Vagina (tissue), 2 donors: ENCODE results near the gene RHNO1. TPM values are rescaled to one million over a fixed set of nuclear protein-coding genes. Genes with fewer than 3 reads are reported as not detected.

Experiments
- DNase-seq, 2 donors: peaks; one replicate each; pipeline ENCODE4 v3.0.0-alpha.2; 2017; ENCODE audit errors: extremely low spot score in 2 of 2
- H3K27ac ChIP-seq: fragments of 200-600 bp; sonication (generic); one replicate; pipeline ENCODE4 v1.5.1; 2019
- H3K27me3 ChIP-seq: fragments of 200-600 bp; sonication (generic); one replicate; pipeline ENCODE4 v1.5.1; 2019
- H3K36me3 ChIP-seq, 2 donors: fragments of 200-600 bp; sonication (generic); one replicate each; pipeline ENCODE4 v1.5.1; 2017 to 2019
- H3K4me1 ChIP-seq: fragments of 200-600 bp; sonication (generic); one replicate; pipeline ENCODE4 v1.5.1; 2019
- H3K4me3 ChIP-seq, 2 donors: fragments of 200-600 bp; sonication (generic); 1 replicate in 1 of 2; 2 replicates in 1 of 2; pipeline ENCODE4 v1.5.1; 2016 to 2019
- H3K9me3 ChIP-seq: fragments of 200-600 bp; sonication (generic); one replicate; pipeline ENCODE4 v1.5.1; 2019
- POLR2A ChIP-seq, 2 donors: fragments of 450-650 bp; IDR thresholded peaks; one replicate each; pipeline ENCODE4 v1.6.1; 2017; ENCODE audit warnings: antibody characterized with exemption in 2 of 2, mild to moderate bottlenecking in 2 of 2, moderate library complexity in 2 of 2
- POLR2AphosphoS5 ChIP-seq, 2 donors: sonication (generic); formaldehyde crosslinking; IDR thresholded peaks; one replicate each; pipeline ENCODE4 v1.9.0; 2017; ENCODE audit warnings: antibody characterized with exemption in 2 of 2, mild to moderate bottlenecking in 2 of 2, low read depth in 1 of 2; ENCODE audit not compliant: insufficient read depth in 1 of 2
- intact Hi-C: fragments of 100-400 bp; cut with DNase I; formaldehyde crosslinking; loops from one replicate; pipeline ENCODE4 v1.15.1; 2023
- total RNA-seq: library from RNA; depleted of rRNA; stranded (reverse); fragments of >200 nt; gene quantifications from one replicate; pipeline ENCODE4 v1.2.3, GENCODE V29; 2016
- TF ChIP-seq, protein P1 (sequence below), 3 experiments: fragments of 450-650 bp in 2 of 3; fragments of 200-600 bp in 1 of 3; sonication (generic) in 1 of 3; IDR thresholded peaks; one replicate each; pipeline ENCODE4 v1.5.1; 2017 to 2019; ENCODE audit warnings: antibody characterized with exemption in 3 of 3, mild to moderate bottlenecking in 2 of 3, moderate library complexity in 2 of 3

RHNO1 gene
- total RNA-seq, 1 donor from 2014 or later: 13.8 TPM

DNA sequence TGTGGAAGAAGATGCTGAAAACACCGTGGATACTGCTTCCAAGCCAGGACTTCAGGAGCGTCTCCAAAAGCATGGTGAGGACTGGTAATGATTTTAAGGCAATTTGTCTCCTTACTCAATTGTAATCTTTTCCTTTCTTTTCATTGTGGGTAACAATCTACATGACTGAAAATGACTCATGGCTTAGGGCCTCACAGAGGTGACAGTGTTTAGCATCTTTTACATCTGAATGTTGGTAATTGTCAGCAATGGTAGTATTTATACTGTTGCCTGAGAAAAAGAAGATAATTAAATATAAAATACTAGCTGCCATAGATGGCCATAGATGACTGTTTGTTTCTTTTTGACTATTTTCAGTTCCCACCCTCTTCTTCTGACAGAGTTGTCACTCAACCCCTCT lies 45.3 kb downstream of the RHNO1 start:
- Histone ChIP-seq H3K27me3 (no peaks in the 10 kb centered on the region), H3K4me1 (no peaks in the 10 kb centered on the region), H3K36me3 (peaks cover 0 to 39% of the 10 kb centered on the region in 2 donors), H3K9me3 (no peaks in the 10 kb centered on the region), H3K4me3 (no peak overlapping the region), H3K27ac (no peak overlapping the region)
- TF ChIP-seq POLR2AphosphoS5 (IDR thresholded peaks at IDR 0.05; ENCODE audit: insufficient read depth in 1 of 2, low read depth in 1 of 2) (no peak), POLR2A (IDR thresholded peaks at IDR 0.05) (no peak)
- TF ChIP-seq, protein P1, sequence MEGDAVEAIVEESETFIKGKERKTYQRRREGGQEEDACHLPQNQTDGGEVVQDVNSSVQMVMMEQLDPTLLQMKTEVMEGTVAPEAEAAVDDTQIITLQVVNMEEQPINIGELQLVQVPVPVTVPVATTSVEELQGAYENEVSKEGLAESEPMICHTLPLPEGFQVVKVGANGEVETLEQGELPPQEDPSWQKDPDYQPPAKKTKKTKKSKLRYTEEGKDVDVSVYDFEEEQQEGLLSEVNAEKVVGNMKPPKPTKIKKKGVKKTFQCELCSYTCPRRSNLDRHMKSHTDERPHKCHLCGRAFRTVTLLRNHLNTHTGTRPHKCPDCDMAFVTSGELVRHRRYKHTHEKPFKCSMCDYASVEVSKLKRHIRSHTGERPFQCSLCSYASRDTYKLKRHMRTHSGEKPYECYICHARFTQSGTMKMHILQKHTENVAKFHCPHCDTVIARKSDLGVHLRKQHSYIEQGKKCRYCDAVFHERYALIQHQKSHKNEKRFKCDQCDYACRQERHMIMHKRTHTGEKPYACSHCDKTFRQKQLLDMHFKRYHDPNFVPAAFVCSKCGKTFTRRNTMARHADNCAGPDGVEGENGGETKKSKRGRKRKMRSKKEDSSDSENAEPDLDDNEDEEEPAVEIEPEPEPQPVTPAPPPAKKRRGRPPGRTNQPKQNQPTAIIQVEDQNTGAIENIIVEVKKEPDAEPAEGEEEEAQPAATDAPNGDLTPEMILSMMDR (IDR thresholded peaks at IDR 0.05): no peak
- no peak for DNase-seq
- intact Hi-C loops: loop anchor here (10.0 kb wide), 1 partner anchor 1298 kb away; the partner anchor contains the start of gene WNT5B

DNA sequence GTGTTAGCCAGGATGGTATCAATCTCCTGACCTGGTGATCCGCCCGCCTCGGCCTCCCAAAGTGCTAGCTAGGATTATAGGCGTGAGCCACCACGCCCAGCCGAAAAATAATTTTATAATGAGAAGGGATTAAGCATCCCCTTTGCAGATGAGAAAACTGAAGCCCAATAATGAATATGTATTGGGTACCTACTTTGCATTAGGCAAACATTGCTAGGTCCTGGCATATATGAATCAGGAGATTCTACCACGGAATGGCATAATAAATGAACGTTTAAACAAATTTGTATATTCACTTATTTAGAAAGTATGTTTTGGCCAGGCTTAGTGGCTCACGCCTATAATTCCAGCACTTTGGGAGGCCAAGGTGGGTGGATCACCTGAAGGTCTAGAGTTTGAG lies 46.0 kb downstream of the RHNO1 start:
- H3K9me3 ChIP-seq: no peaks in the 10 kb centered on the region
- intact Hi-C loops: loop anchor here (10.0 kb wide), 1 partner anchor 1298 kb away; the partner anchor contains the start of gene WNT5B
- no peaks in the 10 kb centered on the region for H3K27me3 ChIP-seq
- no peak overlapping the region for H3K4me3 ChIP-seq
- peaks cover 0 to 45% of the 10 kb centered on the region in 2 donors for H3K36me3 ChIP-seq
- TF ChIP-seq, protein P1 (IDR thresholded peaks at IDR 0.05): no peak
- TF ChIP-seq POLR2AphosphoS5 (IDR thresholded peaks at IDR 0.05; ENCODE audit: insufficient read depth in 1 of 2, low read depth in 1 of 2) (no peak), POLR2A (IDR thresholded peaks at IDR 0.05) (no peak)
- H3K27ac ChIP-seq: no peak overlapping the region
- no peak for DNase-seq
- no peaks in the 10 kb centered on the region for H3K4me1 ChIP-seq

DNA sequence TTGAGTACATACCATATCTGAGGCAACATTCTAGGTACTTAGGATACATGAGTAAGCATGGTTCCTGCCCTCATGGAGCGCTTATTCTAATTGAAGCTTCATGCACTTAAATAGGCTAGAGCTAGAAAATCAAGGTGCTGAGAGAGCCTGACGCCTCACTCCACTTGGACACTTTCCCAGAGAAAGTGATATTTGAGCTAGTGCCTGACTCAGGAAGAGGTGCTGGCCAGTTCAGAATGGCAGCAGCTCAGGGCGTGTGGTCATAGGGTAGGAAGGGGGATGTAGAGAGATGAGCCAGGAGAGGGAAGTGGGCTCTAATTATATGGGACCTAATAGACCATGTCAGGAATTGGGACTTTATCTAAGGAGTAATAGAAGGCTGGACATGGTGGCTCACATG lies 47.0 kb downstream of the RHNO1 start:
- Histone ChIP-seq H3K36me3 (peaks cover 0 to 52% of the 10 kb centered on the region in 2 donors), H3K4me1 (no peaks in the 10 kb centered on the region), H3K27ac (no peak overlapping the region), H3K27me3 (no peaks in the 10 kb centered on the region), H3K4me3 (no peak overlapping the region), H3K9me3 (no peaks in the 10 kb centered on the region)
- TF ChIP-seq POLR2AphosphoS5 (IDR thresholded peaks at IDR 0.05; ENCODE audit: insufficient read depth in 1 of 2, low read depth in 1 of 2) (no peak), POLR2A (IDR thresholded peaks at IDR 0.05) (no peak)
- TF ChIP-seq, protein P1 (IDR thresholded peaks at IDR 0.05): no peak
- intact Hi-C loops: loop anchor here (10.0 kb wide), 1 partner anchor 1299 kb away; the partner anchor contains the start of gene WNT5B
- no peak for DNase-seq

DNA sequence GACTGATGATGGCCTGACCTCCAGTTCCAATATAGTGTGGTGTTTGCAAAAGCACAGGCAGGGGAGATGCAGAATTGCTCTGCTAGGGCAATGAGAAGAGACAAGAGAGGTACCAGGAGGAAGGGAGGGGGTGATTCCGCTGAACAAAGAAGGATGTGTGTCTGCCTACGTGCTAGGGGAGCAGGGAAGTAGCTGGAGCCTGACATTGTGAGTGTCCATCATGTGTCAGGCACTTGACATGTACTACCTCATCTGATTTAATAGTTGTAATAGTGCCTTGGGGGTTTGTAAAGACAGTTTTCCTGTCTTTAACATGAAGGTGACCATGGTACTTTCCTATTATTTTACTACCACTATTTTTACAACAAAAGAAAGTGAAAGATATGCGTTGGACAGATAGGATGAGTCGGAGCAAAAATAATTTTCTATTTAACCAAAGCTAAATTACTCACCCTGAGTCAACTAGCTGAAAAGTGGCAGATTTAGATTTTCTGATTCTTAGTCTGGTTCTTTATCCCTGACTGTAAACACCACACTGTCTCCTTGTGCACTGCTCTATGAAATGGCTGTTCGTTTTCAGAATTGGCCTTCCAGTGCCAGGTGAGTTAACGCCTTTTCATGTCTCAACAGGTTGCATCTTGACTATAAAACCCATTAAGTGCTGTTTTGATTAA lies 48.4 kb downstream of the RHNO1 start:
- H3K27ac ChIP-seq: no peak overlapping the region
- no peaks in the 10 kb centered on the region for H3K4me1 ChIP-seq
- TF ChIP-seq POLR2A (IDR thresholded peaks at IDR 0.05): no peak
- TF ChIP-seq, protein P1 (IDR thresholded peaks at IDR 0.05): no peak
- TF ChIP-seq POLR2AphosphoS5 (IDR thresholded peaks at IDR 0.05; ENCODE audit: insufficient read depth in 1 of 2, low read depth in 1 of 2): no peak
- H3K36me3 ChIP-seq: peaks cover 0 to 53% of the 10 kb centered on the region in 2 donors
- no peaks in the 10 kb centered on the region for H3K27me3 ChIP-seq
- H3K9me3 ChIP-seq: no peaks in the 10 kb centered on the region
- intact Hi-C loops: loop anchor here (10.0 kb wide), 1 partner anchor 1301 kb away; the partner anchor contains the start of gene WNT5B
- H3K4me3 ChIP-seq: no peak overlapping the region
- no peak for DNase-seq

DNA sequence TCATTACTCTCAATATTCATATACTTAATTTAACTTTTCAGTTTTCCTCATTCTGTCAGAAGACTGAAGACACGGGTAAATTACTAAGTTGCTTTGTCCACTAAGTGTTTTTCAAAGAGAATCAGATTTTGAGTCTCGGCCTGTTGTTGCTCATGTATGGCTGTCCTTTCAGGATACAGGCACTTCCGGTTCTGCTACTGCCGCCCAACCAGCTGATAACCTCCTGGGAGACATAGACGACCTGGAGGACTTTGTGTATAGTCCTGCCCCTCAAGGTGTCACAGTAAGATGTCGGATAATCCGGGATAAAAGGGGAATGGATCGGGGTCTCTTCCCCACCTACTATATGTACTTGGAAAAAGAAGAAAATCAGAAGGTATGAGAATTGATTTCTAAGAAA lies 53.8 kb downstream of the RHNO1 start:
- no peak for TF ChIP-seq POLR2A (IDR thresholded peaks at IDR 0.05)
- no peak for TF ChIP-seq POLR2AphosphoS5 (IDR thresholded peaks at IDR 0.05; ENCODE audit: insufficient read depth in 1 of 2, low read depth in 1 of 2)
- TF ChIP-seq, protein P1 (IDR thresholded peaks at IDR 0.05): no peak
- no peak for DNase-seq
- no peaks in the 10 kb centered on the region for H3K27me3 ChIP-seq
- no peaks in the 10 kb centered on the region for H3K4me1 ChIP-seq
- H3K9me3 ChIP-seq: no peaks in the 10 kb centered on the region
- H3K36me3 ChIP-seq: peaks cover 3 to 75% of the 10 kb centered on the region in 2 donors
- H3K27ac ChIP-seq: no peak overlapping the region
- H3K4me3 ChIP-seq: no peak overlapping the region
- intact Hi-C loops: no loop called here
